ENCODE data around the gene PAXIP1.

The PAXIP1 gene

GRCh38 chr7:154985230-154985629 lies 17.7 kb downstream of the PAXIP1 start:
- H3K4me3 ChIP-seq (replicated peaks; ENCODE audit: low read depth, low read length): no peak overlapping the region
- DNase-seq (ENCODE audit: extremely low read depth, low read depth): no peak
- no peak for TF ChIP-seq CTCF (IDR thresholded peaks at IDR 0.05; ENCODE audit: low read depth, low read length, missing control alignments)

- no peak overlapping the region for H3K4me3 ChIP-seq (replicated peaks; ENCODE audit: low read depth, low read length)
- no peak for DNase-seq (ENCODE audit: extremely low read depth, low read depth)
- TF ChIP-seq CTCF (IDR thresholded peaks at IDR 0.05; ENCODE audit: low read depth, low read length, missing control alignments): no peak
Measured at GRCh38 chr7:154984601-154985188, 18.2 kb downstream of the PAXIP1 start.

GRCh38 chr7:154978017-154978416 lies 24.9 kb downstream of the PAXIP1 start:
- H3K4me3 ChIP-seq (replicated peaks; ENCODE audit: low read depth, low read length): no peak overlapping the region
- no peak for DNase-seq (ENCODE audit: extremely low read depth, low read depth)
- no peak for TF ChIP-seq CTCF (IDR thresholded peaks at IDR 0.05; ENCODE audit: low read depth, low read length, missing control alignments)

- DNase-seq (ENCODE audit: extremely low read depth, low read depth): no peak
- TF ChIP-seq CTCF (IDR thresholded peaks at IDR 0.05; ENCODE audit: low read depth, low read length, missing control alignments): no peak
- no peak overlapping the region for H3K4me3 ChIP-seq (replicated peaks; ENCODE audit: low read depth, low read length)
Measured at GRCh38 chr7:154977250-154977649, 25.7 kb downstream of the PAXIP1 start.

DNA sequence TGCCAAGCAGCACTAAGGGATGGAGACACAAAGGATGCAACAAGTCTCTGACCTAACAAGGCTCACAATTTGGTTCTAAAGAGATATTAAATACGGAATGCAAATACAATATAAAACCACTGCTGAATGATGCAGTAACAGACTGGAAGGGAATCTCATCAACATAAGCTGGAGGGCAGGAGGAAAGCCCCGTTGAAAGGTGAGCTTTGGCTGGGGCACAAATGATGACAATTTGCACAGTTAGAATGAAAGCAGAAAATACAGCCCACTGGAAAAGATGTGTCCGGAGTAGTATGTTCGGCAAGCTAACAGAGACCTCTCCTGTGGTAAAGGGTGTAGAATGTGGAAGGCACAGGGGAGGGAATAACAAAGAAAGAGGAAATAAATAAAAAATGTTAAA lies 26.1 kb downstream of the PAXIP1 start:
- DNase-seq (ENCODE audit: extremely low read depth, low read depth): no peak
- no peak overlapping the region for H3K4me3 ChIP-seq (replicated peaks; ENCODE audit: low read depth, low read length)

GRCh38 chr7:154975984-154976383 lies 26.9 kb downstream of the PAXIP1 start:
- no peak overlapping the region for H3K4me3 ChIP-seq (replicated peaks; ENCODE audit: low read depth, low read length)
- TF ChIP-seq CTCF (IDR thresholded peaks at IDR 0.05; ENCODE audit: low read depth, low read length, missing control alignments): no peak
- DNase-seq (ENCODE audit: extremely low read depth, low read depth): no peak

More for the DNA sequence above, 26.1 kb downstream of the PAXIP1 start:
- no peak for TF ChIP-seq CTCF (IDR thresholded peaks at IDR 0.05; ENCODE audit: low read depth, low read length, missing control alignments)

DNA sequence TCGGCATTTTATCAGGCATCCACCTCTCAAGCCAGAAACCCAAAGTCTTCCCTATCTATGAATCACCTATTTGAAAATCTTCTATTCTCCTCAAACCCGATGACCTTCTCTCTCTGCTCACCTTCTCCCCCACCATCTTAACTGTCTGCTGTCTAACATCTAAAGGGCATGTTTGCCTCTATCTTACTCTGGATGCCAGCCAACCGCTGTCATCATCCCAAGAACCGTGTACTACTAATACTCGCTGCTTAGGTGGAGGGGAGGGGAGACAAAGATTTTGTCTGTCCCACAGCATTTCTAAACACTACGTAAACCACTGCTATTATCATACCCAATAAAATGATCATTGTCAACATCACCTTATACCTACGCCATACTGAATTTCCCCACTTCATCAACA lies 29.5 kb downstream of the PAXIP1 start:
- TF ChIP-seq CTCF (IDR thresholded peaks at IDR 0.05; ENCODE audit: low read depth, low read length, missing control alignments): no peak
- no peak overlapping the region for H3K4me3 ChIP-seq (replicated peaks; ENCODE audit: low read depth, low read length)

More for the DNA sequence above, 29.5 kb downstream of the PAXIP1 start:
- DNase-seq (ENCODE audit: extremely low read depth, low read depth): no peak

Data from HFF-Myc (cell line).